GM19438 (cell line): ENCODE data around the gene COL1A2.

Experiments
- ATAC-seq: cut with Tn5 transposase; IDR thresholded peaks from one replicate; pipeline ENCODE4 v1.9.1; 2021; ENCODE audit warnings: low read depth; ENCODE audit not compliant: unreplicated experiment

COL1A2 gene

DNA sequence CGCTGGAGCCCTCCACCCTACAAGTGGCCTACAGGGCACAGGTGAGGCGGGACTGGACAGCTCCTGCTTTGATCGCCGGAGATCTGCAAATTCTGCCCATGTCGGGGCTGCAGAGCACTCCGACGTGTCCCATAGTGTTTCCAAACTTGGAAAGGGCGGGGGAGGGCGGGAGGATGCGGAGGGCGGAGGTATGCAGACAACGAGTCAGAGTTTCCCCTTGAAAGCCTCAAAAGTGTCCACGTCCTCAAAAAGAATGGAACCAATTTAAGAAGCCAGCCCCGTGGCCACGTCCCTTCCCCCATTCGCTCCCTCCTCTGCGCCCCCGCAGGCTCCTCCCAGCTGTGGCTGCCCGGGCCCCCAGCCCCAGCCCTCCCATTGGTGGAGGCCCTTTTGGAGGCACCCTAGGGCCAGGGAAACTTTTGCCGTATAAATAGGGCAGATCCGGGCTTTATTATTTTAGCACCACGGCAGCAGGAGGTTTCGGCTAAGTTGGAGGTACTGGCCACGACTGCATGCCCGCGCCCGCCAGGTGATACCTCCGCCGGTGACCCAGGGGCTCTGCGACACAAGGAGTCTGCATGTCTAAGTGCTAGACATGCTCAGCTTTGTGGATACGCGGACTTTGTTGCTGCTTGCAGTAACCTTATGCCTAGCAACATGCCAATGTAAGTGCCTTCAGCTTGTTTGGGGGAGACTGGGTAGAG, at the start of gene COL1A2:
COL1A2 (plus strand) TSS at position 459 of the 704 bp plus-strand sequence; CDS start at position 596, 137 bp downstream.
- ATAC-seq: no peak

DNA sequence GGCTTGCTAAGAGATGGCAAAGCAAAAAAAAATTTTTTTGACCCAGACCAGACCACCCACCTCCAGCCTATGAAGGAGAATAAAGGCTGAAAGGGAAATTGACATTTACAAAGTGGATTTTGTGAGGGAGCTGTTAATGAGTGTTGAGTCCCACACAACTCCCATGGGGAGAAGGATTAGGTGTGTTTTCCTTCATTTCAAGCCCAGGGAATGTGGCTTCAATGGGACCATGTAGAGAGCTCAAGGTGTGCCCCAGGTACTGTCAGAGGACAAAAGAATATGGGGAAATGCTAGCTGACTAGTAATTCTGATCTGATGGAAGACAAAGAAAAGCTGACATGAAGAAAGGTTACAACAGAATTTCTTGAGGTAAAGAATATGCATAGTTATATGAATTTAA, 48.8 kb upstream of the COL1A2 start:
- no peak for ATAC-seq

DNA sequence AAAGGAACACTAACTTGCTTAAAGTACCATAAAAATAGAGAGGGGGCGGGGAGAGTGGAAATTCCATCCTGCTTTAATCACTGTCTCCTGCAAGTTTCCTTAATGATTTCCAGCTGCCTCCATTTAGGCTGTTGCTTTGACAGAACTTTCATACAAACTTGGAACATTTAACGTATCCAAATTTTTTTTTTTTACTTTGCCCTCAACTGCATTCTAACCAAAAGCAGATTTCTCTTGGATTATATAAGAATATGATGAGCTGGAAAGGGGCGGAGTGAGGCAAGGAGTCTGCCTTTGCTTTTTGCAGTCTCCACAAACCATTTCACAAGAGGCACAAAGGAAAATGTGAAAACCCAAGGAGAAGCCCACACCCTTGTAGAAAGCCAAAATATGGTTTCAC, 46.6 kb upstream of the COL1A2 start:
- ATAC-seq: no peak

DNA sequence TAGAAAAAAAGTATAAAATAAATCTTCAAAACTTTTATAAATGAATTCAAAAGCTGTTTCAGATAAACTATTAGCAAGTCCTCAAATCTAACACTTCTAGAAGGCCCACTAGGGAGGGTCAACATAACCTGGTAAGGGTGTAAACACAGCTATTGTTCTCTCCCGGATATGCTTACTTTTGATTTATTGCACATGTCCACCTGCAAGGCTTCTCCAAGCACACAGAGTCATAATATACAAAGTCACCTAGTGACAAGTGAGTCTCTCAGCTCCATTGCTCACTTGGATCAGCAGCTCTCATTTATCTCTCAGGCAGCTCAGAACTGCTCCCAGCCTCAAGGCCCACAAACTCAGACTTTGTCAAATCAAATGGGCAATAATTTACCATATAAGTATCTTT, 44.0 kb upstream of the COL1A2 start:
- ATAC-seq: no peak

DNA sequence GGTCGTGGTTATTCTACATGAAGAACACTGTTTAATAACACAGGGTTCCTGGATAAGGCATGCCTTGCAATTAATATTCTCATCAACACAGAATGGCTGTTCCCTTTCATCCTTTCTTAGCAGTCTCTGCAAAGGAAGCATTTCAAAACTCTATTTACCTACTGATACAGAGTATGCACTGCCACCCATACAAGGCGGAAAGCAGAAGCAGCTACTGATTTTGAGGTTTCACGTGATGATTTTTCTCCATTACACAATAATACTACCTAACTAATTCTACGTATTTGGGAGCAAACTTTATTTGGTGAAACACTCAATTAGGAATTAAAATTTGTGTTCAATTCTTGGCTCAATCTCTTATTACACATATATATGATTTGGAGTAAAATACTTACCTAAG, 43.0 kb upstream of the COL1A2 start:
- no peak for ATAC-seq

DNA sequence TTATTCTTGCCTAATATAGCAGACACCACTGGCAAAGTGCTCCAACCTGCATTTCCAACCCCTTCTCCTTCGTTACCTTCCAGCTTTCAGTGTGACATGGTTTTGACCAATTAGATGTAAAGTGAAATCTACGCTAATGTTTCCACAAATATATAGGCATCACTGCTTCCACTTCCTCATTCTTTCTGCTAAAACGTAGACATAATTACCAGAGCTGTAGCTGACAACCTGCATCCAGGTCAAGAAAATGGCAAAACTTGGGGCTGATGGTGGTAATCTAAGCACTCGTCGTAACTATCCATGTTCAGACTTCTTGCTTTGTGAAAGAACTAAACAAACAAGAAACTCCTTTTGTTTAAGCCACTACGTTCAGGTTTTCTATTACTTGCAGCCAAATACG, 41.8 kb upstream of the COL1A2 start:
- ATAC-seq: no peak

DNA sequence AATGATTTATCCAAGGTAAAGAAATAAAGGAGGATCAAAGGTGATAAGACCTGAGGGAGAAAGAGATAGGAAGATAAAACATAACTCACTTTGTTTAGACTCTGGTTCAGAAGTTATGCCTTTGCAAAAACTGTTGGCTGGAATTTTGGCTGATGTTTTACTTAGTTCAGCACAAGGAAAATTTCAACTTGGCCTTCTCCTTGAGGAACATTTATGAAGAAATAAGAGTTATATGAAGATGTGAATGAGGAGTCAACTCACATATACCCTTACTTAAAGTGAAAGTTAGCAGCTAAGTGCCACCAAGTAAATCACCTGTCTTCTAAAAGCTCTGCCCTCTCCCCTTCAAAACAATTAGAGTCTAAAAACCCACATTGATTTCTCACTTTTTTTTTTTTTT, 39.7 kb upstream of the COL1A2 start:
- ATAC-seq: no peak

DNA sequence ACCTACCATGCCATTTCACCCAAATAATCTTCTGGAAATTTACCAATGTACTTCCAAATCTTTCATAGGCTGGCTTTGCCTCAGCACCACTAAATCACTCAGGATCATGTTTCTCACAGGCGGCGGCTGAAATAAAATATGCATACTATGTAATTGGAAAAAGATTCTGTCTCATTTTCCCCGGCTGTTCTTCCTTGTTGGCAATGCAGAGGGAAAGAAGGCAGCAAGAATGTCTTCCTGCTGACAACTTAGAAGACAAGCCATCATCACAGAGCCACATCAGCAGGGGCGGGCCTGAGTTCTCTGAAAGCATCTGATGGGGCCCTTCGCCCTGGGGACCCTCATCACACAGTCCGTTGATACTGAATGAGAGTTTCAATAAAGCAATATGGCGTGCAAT, 39.2 kb upstream of the COL1A2 start:
- ATAC-seq: no peak

DNA sequence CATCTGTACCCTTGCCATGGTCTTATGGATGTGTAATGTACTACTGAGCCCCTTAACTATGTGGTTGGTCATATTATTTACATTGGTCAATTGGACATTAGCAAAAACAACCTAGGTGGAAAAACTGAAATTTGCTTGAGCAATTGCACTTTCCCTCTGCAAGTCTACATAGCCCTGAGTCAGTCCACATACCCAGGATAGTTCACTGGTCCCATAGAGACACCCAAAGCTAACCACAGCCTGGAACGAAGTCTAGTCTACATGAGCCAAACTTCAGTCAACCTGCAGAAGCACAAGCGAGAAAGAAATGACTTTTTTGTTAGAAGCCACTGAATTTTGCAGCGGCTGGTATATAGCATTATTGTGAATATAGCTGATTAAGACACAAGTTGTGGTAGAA, 37.6 kb upstream of the COL1A2 start:
- no peak for ATAC-seq

DNA sequence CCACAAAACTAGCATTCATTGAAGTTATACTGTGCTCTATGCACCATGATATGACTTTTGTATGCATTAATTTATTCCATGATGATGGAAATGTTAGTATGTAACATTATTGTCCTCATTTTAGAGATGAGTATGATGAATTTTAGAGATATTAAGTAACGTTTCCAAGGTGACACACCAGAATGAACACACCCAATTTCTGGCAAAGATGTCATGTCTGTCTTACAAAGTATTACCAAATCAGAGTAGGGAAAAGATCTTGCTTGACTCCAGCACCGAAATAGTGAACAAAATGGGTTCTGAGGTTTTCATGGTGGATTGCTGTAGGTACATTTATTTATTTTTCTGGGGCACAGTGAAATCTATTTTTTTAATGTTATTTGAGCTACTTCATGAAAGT, 33.8 kb upstream of the COL1A2 start:
- ATAC-seq: no peak

DNA sequence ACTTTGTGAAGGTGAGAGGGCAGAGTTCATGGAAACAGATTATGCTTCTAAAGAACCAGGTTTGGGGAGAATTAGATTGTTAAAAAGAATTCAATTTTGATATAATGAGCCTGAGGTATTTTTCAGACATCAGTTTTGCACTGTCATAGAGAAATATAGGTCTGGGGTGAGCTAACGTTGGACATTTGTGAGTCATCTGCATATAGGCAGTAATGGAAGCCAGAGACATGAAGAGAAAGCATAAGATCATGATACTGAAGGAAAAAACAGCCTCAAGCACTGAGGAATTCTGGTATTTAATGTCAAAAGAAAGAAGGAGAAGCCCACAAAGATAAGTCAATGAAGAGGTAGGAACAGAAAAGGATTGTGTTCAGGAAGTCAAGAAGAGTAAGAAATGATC, 32.4 kb upstream of the COL1A2 start:
- no peak for ATAC-seq

DNA sequence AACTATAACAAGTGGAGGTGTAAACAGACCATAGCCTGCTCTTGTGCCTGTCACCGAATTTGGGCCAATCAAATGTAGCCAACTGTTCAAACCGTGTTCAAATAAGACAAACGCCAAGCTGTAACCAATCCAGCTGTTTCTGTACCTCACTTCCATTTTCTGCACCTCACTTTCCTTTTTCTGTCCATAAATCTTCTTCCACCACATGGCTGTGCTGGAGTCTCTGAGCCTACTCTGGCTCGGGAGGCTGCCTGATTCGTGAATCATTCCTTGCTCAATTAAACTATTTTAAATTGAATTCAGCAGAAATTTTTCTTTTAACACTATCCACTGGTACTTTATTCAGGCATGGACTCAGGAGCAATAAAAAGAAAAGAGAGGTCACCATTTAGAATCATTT, 29.9 kb upstream of the COL1A2 start:
- ATAC-seq: no peak

DNA sequence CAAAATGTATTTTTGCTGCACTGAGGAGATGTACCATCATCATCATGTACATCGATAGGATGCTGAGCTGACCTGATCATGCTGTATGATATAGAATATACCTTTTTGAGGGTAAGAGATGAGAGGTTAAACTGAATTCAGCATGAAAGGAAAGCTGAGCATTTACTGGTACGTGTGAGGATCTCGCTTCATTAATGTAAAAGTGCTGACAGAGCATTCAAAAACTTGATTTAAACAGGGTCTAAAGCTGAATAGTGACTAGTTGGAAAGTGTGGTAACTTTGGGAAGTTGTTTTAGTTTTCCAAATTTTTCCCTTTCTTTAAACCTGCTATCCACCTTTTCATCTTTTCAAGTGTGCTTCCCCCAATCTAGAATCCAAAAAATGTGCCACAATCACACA, 28.5 kb upstream of the COL1A2 start:
- no peak for ATAC-seq

DNA sequence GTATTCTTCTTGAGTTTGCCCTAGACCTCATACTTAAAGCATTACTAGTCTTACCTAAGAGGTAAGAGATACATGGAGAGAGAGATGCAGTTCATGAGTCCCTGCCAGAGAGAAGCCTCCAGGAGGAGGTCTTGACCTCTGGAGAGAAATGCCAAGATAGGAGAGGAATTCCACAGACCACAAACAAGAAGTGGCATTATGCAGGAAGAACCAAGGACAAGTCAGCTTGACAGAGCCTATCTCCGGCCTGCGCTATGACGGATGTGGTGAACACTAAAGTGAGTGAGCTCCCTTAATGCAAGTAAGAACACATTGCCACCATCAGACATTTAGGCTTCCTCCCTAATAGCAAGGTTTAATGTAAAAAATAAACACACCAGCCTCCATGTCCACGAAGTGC, 27.9 kb upstream of the COL1A2 start:
- no peak for ATAC-seq

DNA sequence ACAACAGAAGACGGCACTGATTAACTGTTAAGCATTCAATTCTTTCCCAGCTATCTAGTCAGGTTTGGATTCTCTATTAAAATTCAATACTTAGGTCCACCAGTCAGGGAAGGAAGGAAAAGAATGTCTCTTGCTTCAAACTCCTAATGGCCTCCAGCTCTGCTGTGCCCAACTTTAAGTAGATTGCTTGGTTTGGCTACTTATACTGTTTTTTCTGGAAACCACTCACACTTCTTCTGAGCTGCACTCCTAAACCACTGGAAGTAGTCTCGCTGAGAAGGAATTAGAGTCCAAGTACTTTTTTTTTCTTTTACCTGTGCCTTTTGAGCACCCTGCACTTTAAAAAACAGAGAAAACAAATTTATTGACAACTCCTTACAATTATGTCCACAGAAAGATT, 26.7 kb upstream of the COL1A2 start:
- ATAC-seq: no peak

DNA sequence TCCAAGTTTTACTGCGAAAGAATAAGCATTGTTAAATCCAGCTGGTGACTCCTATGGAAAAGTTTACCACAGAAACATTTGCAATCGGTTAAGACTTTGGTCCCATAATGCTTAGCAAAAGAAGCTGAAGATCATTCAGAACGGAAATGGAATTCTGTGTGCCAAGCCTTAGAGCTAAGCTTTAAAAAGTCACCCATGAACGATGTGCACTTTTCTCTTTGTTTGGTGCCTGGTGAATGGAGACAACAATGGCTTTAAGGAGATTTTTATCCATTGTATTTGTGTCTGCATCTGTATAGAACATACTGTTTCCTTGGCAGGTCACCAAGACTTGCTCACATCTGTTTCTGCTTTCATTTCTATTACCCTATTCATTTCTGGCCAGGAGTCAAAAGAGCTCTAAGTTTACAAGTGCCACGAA, 26.3 kb upstream of the COL1A2 start:
- no peak for ATAC-seq

DNA sequence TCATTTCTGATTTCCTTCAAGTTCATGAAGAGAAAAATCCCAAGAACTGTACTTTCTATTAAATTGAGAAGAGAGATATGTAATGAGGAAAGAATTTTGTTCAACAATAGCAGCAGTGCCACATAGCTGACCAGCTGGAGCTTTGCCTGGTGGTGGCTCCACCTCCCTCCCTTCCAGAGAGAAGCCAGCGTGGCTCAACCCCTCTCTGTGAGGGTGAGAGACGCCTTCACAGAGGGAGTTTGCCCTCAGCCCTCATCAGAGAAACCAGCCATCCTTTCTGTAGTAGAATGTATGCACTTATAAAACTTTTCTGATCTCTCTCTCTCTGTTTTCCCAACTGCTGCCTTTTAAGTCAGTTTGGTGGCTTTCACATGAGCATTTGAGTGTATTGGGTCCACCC, 20.5 kb upstream of the COL1A2 start:
- no peak for ATAC-seq

DNA sequence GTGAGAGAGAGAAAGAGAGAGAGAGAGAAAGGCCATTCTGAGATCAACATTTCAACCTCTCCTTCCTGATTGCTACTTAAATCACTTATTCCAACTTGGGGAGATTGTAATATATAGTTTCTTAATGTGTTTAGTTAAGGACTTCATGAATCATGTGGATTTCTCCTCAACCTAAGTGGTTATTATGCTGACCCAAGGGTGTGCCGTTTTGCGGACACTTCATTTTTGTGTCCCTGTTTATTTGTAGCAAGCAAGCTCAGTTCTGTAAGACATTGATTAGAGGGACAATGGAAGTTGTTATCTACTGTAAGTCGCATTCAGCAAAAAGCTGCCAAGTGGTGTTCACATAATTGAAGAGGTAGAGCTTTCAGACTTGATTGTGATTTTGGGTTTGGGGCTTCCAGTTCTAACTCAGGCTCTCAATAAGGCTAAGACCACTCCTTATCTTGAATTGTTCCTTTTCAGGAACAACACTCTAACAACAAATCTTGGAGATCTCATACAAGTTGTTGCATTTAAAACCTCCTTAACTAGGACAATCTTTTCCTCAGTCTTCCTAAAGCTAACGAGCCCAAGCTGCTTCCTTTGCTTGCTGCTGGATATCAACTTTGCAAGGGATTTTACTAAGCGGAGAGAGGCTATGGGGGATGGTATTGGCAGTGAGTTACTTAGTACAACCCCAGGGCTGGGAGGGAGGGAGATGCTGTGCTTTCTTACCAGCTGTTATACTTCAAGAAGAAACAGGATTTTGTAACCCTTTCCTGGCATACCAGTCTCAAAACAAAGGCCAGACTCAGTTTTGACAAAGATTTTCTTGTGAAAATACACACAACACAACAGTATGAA, 19.8 kb upstream of the COL1A2 start:
- ATAC-seq: no peak

DNA sequence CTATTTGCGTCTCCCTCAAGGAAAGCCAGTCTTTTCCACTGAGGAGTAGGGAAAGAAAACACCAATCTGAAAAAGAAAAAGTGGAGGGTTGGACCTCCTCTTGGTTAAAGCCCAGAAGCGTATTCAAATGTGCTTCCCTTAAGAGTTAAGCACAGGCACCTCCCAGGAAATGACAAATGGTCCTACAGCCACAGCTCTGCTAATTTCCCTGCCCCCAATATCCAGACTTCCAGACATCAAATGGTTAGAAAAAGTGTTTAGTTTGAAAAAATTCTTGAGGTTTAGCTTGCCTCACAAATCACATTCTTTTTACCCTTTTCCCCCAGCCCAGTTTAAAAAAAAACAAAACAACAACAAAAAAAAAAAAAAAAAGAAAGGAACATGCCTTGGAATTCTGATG, 19.0 kb upstream of the COL1A2 start:
- no peak for ATAC-seq

DNA sequence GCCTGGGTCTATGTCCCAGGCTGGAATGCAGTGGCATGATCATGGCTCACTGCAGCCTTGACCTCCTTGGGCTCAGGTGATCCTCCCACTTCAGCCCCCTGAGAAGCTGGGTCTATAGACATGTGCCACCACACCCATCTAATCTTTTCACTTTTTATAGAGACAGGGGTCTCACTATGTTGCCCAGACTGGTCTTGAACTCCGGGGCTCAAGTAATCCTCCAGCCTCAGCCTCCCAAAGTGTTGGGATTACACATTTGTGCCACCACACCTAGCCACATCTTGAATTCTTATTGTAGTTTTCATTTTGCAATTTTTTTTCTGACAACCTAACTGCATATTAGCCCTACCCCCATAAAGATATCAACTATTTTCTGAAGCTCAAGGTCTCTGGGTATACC, 18.4 kb upstream of the COL1A2 start:
- no peak for ATAC-seq

DNA sequence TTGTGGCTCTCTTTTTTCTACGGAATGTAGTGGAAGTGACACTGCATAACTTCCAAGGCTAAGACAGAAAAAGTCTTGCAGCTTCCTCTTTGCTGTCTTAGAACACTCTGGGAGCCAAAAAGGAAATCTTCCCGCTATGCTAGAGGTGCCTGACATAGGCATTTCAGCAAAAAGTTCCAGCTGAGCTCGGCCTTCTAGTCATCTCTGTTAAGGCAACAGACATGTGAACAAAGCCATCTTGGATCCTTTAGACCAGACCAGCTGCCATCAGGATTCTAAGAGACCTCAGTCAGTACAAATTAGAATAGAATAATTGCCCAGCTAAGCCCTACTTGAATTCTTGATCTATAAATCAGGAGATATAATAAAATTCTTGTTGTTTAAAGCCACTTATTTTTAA, 16.3 kb upstream of the COL1A2 start:
- no peak for ATAC-seq

DNA sequence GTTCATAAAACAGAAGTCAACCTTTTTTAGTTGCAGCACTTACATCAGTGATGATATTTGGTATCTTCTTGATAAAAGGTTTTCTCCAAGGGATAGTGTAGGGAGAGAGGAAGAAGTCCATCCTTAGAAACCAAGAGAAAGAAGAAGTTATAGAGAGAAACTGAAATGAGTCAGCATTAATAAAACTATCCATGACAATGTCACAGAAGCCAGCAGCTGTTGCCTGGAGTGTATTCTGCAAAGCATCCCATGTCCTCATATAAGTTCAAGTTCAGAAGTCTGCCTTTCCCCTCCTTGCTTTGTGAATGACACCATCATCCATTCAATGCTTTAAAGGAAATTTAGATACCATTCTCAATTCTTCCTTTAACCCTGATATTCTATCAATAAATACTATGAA, 14.4 kb upstream of the COL1A2 start:
- ATAC-seq: no peak
